SK-MEL-5 (cell line): Measurements from ENCODE around the gene EXOC3. TPM values are rescaled to one million over a fixed set of nuclear protein-coding genes. Genes with fewer than 3 reads are reported as not detected.

Experiments
- DNase-seq: peaks from one replicate; pipeline ENCODE4 v3.0.0-alpha.2; 2016; ENCODE audit warnings: low read depth, low spot score
- in situ Hi-C: cut with HindIII; loops from 2 replicates; pipeline ENCODE4 v1.10.0; 2016; ENCODE audit warnings: low sequenced_read_pairs, high pct_unique_total_duplicates, low pct_unique_long_range_greater_than_20kb
- total RNA-seq: library from RNA; depleted of rRNA; stranded (reverse); fragments of >200 nt; shearing (Covaris generic); gene quantifications from 2 replicates; pipeline ENCODE4 v1.2.3, GENCODE V29; 2014

EXOC3 gene
- total RNA-seq, 1 experiment from 2014 or later = 50.2 TPM

DNA sequence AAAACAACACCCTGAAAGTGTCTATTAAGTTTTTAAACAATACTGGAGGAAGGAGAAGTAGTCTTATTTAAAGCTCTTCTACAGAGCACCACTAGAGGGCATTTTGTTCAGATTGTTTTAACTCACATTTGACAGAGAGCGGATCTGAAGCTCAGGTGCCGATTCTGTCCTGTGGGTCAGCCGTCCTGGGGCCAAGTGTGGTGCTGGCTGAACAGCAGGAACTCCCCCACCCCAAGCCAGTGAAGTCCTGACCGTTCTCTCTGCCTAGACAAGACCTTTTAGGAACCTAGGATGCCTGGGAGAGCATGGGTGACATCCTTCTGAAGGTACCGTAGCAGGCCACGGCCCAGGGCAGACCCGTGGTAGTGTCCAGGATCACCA is 3.9 kb downstream of the EXOC3 start:
- in situ Hi-C loops = no loop called here
- peak; percentile 72 for DNase-seq

DNA sequence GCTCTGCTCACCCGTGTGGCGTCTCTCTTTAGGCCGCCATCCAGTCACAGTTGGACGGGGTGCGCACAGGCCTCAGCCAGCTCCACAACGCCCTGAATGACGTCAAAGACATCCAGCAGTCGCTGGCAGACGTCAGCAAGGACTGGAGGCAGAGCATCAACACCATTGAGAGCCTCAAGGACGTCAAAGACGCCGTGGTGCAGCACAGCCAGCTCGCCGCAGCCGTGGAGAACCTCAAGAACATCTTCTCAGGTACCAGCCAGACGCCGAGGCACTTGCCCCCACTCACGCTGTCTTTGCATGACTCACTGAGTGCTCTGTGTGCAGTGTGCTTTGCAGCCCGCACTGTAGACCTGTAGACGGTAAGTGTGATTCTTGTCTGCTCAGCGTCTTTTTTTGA is 4.5 kb downstream of the EXOC3 start:
- DNase-seq = no peak
- in situ Hi-C loops = no loop called here

DNA sequence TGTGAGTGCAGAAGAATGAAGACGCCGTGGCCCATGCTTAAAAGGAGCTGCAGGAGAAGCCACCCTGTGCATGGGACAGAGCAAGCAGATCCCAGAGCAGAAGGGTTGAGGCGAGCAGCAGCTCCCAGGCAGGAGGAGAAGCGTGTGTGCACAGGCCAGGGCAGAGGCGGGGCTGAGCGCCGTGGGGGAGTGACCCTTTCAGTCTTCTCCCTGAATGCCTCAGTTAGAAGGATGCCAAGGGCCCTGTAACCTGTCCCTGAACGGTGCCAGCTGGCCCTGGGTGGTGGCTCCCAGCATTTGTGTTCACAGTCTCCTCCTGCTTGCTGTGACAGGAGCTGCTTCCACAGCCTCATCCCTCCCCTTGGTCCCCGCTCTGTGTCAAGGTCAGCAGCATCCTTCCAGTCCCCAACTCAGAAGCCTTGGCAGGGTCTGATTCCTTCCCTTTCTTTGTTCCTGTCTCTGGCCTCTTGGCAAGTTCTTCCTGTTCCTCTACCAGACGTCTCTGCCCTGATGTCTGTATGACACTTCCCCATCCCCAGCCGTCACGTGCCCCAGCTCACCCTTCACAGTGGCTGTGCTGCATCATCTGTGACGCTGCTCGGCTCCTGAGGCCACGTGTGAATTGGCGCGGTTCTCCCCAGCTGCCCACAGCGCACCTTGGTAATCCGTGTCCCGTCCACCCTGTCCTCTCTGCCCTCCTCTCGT is 5.2 kb downstream of the EXOC3 start:
- no peak for DNase-seq
- in situ Hi-C loops = no loop called here

DNA sequence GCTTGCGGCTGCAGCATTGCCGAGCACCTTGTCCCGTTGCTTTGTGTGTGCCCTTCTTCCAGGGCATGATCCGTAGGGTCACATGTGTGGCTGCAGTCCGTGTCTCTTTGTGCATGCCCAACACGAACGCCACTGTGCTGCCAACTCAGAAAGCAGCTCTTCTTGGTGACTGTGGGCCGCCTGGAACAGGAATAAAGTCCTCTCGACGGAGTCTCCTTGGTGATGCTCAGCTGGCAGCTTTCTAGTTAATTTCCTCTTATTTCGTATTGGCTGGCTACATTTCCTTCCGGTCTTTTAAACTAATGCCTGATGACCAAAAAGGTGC is 5.8 kb downstream of the EXOC3 start:
- in situ Hi-C loops = no loop called here
- DNase-seq = no peak

DNA sequence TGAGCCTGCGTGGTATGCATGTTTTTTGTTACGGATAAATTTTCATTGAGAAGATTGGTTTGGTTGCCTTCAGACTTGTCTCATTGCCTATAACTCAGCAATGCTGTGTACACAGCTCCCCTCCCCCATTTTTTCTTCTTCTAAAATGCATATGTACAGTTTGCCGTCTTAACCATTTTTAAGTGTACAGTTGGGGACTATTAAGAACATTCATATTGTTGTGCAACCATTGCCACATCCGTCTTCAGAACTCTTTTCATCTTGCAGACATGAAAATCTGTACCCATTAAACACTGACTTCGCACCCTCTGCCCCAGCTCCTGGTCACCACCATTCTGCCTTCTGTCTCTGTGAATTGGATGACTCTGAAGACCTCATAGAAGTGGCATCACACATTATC is 6.2 kb downstream of the EXOC3 start:
- in situ Hi-C loops = no loop called here
- DNase-seq = no peak

DNA sequence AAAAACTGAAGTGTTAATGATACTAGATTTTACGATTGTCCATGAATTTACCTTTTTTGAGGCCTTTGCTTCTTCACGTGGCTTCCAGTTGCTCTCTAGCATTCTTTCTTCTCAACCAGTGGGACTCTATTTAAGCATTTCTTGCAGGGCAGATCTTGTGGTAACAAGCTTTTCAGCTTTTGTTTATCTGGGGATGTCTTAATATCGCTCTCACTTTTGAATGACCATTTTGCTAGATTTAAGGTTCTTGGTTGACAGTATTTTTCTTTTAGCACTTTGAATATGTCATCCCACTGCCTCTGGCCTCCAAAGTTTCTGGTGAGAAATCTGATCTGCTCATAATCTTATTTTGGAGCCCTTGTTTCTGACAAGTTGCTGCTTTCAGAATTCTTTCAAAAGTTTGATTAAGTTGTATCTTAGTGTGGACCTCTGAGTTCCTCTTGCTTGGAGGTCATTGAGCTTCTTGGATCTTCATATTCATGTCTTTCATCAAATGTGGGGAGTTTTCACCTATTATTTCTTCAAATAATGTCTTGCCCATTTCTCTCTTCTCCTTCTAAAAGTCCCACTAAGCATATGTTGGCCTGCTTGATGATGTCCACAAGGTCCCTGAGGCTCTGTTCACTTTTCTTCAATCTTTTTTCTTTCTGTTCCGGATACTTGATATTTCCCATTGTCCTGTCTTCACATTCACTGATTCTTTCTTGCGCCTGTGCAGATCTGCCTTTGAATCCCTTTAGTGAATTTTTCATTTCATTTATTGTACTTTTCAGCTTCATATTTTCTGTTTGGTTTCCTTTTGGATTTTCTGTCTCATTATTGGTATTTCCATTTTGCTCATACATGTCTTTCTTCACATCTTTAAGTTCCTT is 8.8 kb downstream of the EXOC3 start:
- in situ Hi-C loops = no loop called here
- DNase-seq = no peak

DNA sequence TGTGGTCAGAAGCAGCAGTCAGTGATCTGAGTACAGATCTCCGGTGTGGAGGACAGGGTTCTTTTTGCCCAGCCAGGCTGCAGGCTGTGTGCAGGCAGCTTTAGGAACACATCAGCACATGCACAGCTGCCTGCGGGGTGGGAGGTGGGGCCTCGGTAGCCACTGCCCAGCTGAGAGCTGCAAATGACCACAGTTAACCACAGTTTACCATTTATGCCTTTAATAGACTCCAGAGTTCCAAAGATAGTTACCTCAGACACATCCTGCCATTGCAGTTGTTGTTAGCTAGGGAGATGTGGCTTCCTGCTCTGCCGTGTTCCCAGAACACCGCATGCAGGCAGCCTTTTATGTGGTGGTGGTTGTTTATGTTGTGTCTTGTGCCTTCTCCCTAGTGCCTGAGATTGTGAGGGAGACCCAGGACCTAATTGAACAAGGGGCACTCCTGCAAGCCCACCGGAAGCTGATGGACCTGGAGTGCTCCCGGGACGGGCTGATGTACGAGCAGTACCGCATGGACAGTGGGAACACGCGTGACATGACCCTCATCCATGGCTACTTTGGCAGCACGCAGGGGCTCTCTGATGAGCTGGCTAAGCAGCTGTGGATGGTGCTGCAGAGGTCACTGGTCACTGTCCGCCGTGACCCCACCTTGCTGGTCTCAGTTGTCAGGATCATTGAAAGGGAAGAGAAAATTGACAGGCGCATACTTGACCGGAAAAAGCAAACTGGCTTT is 10.2 kb downstream of the EXOC3 start:
- in situ Hi-C loops = no loop called here
- DNase-seq = no peak

DNA sequence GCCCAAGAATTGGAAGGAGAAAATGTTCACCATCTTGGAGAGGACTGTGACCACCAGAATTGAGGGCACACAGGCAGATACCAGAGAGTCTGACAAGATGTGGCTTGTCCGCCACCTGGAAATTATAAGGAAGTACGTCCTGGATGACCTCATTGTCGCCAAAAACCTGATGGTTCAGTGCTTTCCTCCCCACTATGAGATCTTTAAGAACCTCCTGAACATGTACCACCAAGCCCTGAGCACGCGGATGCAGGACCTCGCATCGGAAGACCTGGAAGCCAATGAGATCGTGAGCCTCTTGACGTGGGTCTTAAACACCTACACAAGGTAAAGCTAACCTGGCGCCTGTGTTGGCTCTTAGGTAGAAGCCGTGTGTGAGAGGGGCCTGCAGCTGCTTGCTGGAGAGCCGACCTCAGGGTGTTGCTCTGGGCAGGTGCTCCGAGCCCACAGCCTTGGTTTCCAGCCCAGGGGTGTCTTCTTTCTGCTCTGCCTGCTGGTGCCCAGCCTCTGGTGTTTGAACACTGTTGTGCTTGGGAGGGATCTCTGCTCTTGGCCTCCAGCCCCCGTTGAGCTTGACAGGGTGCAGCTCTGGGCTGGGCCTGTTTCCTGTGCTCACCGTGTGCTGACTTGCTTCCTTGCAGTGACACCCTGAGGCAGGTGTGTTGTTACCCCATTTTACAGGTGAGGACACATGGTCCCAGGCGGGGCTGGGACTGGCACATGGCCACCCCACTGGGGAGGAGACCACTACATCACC is 10.9 kb downstream of the EXOC3 start:
- in situ Hi-C loops = no loop called here
- DNase-seq = no peak

DNA sequence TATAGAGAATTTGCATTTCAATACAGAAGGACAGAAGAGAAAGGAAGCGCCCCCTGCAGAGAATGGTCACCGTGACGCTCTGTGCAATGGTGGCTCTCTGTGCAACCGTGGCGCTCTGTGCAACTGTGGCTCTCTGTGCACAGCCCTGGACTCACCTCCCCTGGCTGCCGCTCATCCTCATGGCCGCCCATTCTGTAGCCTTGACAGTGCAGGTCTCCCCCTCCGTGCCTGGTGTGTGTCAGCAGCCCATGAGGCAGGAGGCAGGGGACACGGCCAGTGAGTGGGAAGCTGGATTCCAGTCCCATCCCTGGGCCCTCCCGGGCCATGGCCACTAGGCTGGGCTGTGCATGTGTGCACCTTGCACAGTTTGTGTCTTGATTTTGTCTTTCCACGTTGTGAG is 12.0 kb downstream of the EXOC3 start:
- in situ Hi-C loops = no loop called here

DNA sequence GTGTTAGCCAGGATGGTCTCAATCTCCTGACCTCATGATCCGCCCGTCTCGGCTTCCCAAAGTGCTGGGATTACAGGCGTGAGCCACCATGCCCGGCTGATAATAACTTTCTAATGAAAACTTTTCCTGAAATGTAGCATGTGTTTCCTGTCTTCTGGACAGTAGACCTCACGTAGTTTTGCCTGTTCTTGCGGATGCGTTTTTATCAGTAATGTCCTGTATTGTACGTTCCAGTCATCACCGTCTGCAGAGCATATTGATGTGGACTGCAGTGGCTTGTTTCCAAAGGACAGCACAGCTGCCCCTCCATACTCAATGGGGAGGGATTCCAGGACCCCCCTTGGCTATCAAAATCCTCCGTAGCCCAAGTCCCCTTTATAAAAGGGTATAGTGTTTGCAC is 12.8 kb downstream of the EXOC3 start:
- in situ Hi-C loops = no loop called here
- no peak for DNase-seq

More for the DNA sequence above, 12.0 kb downstream of the EXOC3 start:
- DNase-seq = no peak

DNA sequence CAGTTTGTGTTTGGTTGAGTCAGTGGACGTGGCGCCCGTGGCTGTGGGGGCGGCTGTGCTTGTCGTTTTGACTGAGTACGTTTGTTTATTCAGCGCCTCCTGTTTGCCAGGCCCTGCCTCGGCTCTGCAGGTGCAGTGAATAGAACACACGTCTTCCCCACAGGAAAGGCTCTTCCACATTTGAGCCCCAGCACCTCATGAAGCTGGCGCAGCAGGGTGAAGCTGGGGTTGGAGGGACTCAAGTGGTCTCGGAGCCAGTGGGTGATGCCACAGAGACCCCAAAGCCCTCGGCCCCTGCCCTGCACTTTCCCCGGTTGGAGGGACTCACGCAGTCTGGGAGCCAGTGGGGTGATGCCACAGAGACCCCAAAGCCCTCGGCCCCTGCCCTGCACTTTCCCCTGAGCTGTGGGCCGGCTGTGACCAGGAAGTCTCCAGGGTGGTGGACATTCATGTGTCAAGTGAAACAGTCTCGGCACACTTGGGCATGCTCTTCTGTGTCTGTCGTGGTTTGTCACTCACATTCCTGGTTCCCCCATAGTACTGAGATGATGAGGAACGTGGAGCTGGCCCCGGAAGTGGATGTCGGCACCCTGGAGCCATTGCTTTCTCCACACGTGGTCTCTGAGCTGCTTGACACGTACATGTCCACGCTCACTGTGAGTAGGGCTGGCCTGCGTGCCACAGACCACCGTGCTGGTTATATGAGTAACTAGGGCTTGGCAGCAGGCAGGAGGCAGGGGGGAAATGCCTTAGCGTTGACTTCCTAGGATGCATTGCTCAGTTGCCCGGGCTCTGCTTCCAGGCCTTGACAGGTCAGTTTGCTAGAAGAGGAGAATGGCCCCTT is 13.6 kb downstream of the EXOC3 start:
- DNase-seq = no peak
- in situ Hi-C loops = no loop called here

DNA sequence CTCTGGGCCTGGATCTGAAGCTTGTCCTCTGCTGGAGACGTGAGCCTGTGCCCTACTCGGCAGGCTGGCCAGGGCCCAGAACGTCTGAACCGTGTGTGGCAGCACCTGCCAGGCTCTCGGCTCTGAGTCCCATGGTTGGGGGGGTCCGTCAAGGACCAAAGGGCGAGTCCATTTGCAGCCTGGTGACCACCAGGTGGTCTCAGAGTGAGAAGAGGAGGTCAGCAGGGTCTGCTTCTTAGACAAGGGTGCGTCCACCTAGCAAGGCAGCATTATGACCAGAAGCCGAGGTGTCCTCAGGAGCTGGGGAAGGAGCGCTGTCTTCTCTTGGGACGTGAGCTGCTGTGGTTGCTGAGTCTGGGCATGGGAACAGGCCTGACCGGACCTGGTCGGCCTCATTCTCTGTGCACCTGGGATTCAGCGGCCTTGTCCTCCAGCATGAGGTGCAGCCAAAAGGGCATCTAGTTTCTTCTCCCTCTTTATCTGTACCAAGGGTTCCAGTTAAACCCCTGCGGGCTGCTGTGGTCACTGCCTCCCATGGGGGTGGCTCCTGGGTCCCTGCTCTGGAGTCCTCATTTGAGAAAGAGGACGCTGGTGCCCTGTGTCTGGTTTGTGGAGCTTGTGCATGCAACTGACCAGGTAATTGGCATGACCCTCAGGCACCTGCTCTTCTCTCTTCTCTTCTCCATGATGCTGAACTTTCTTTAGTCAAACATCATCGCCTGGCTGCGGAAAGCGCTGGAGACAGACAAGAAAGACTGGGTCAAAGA is 14.4 kb downstream of the EXOC3 start:
- in situ Hi-C loops = no loop called here
- DNase-seq = no peak

DNA sequence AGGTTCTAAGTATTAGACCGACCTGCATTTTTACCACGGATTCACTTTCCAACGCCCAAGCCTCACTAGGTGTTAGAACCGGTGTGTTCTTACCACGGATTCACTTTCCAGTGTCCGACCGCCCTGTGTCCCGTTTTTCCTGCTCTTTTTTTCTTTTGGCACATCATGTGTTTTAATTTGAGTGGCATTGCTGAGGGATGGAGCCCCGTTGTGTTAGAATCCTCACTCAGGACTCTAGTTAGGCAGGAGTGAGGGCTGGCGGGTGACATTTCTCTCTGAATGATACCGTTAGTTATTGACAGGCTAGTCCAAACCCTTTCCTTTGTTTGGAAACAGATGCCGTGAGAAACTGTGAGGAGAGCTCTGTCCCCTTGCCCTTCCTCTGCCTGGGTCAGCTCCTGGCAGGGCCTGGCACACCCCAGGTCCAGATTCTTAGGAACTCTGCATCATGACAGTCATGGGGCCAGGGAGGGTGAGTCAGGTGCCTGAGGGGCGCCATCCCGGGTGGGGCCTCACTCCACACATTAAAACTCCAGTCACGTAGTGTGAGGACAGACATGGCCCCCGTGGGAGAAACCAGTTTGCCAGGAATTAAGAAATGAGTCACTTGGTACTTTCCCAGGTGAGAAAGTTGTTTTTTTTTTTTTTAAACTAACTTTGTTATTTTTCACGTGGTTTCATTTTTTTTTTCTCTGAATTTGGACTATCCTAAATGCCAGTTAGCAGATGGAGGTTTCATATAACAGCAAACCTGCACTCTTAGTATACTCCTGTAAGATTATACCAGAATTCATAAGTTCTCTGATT is 15.8 kb downstream of the EXOC3 start:
- DNase-seq = peak; percentile 43

DNA sequence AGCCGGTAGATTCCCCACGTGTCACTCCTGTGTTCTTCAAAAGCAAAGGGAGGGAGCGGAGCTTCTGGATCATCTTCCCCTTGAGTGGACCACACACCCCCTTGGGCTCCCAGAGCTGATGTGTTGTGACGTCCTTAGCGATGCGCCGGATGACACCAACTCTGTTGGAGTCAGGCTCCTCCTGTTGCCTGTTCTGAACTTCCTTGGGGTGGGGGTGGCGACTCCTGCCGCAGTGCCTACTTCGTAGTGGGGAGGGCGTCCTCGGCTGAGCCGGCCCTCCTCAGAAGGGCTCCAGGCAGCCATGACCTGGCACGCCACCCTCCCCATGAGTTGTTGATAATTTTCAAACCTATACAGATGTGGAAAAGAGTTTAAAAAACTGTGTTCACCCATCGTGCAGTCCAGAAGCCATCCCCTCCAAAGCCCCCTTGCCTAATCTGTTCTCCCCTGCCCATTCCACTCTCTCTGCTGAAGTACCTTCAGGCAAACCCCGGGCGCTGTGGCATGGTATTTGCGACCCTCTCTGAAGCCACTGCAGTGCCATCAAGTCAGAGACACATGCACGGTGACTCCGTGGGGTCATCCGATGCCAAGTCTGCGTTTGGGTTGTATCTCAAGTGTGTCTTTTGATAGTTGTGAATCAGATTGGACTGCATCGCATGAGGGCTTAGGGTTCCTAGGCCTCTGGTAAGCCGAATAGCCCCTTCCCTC is 16.7 kb downstream of the EXOC3 start:
- DNase-seq = no peak
- in situ Hi-C loops = no loop called here

More for the DNA sequence above, 15.8 kb downstream of the EXOC3 start:
- in situ Hi-C loops = no loop called here

DNA sequence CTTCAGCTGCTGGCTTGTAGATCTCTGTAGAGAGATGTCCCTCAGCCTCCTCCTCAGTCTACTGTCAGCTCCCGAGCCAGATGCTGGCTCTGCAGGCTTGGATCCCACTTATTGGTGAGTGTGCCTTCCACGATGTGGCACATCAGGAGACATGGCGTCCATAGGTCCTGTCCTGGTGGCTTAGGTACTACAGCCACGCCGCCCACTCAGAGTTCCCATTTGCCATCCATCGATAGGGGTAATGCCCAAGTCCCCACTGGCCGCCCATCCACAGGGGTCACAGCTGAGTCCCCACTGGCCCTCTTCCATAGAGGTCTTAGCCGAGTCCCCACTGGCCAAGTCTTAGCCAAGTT is 17.3 kb downstream of the EXOC3 start:
- in situ Hi-C loops = no loop called here
- no peak for DNase-seq
